ENCODE measurements around the gene CACNA1D.

Gene CACNA1D

GRCh38 chr3:53849916-53850315, 355.5 kb downstream of the CACNA1D start:
- TF ChIP-seq, protein P1, sequence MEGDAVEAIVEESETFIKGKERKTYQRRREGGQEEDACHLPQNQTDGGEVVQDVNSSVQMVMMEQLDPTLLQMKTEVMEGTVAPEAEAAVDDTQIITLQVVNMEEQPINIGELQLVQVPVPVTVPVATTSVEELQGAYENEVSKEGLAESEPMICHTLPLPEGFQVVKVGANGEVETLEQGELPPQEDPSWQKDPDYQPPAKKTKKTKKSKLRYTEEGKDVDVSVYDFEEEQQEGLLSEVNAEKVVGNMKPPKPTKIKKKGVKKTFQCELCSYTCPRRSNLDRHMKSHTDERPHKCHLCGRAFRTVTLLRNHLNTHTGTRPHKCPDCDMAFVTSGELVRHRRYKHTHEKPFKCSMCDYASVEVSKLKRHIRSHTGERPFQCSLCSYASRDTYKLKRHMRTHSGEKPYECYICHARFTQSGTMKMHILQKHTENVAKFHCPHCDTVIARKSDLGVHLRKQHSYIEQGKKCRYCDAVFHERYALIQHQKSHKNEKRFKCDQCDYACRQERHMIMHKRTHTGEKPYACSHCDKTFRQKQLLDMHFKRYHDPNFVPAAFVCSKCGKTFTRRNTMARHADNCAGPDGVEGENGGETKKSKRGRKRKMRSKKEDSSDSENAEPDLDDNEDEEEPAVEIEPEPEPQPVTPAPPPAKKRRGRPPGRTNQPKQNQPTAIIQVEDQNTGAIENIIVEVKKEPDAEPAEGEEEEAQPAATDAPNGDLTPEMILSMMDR (conservative IDR thresholded peaks at IDR 0.05) = no peak
- no peak for TF ChIP-seq ZFX (IDR thresholded peaks at IDR 0.05)

DNA sequence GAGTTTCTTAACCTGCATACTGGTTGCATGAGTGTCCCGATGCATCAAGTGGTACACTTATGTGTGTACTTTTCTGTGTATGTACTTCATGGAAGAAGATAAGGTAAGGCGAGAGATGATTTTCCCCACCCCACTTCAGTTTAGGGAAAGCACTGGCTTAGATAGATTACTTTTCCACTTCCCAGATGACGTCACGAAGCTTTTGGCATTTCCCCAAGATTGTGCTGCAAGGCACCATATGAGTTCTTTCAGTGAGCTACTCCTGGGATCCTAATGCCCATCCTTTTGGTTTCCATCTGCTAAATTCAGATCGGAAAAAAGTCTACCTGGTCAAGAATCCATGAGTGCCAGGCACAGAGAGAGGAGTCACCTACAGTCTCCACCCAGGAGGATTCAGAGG, 356.5 kb downstream of the CACNA1D start:
- no peak overlapping the region for H3K27ac ChIP-seq
- TF ChIP-seq, protein P1 (conservative IDR thresholded peaks at IDR 0.05) = no peak
- TF ChIP-seq ZFX (IDR thresholded peaks at IDR 0.05) = no peak

More at GRCh38 chr3:53849916-53850315, 355.5 kb downstream of the CACNA1D start:
- no peak overlapping the region for H3K27ac ChIP-seq

- TF ChIP-seq, protein P1 (conservative IDR thresholded peaks at IDR 0.05) = no peak
- TF ChIP-seq ZFX (IDR thresholded peaks at IDR 0.05) = no peak
- no peak overlapping the region for H3K27ac ChIP-seq
Observed at GRCh38 chr3:53856964-53857363, 362.6 kb downstream of the CACNA1D start.

DNA sequence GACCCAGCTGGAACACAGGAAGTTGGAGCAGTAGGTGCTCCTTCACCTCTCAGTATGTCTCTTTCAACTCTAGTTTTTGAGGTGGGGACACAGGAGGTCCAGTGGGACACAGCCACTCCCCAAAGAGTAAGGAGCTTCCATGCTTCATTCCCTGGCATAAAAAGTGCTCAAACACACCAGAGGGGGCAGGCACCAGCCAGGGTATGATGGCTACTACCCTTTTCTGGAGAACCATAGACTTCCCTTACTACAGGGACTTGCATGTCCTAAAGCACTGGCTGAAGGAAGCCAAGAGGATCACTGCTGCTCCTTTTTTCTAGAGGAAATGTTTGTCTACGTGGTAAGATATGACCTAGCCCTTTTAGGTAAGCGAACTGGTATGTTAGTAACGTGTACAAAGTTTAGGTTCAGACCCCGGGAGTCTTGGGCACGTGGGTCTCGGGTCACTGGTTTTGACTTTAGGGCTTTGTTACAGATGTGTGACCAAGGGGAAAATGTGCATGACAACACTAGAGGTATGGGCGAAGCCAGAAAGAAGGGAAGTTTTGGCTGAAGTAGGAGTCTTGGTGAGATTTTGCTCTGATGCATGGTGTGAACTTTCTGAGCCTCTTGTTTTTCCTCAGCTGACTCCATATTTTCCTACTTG, 363.8 kb downstream of the CACNA1D start:
- H3K27ac ChIP-seq = no peak overlapping the region
- TF ChIP-seq, protein P1 (conservative IDR thresholded peaks at IDR 0.05) = no peak
- TF ChIP-seq ZFX (IDR thresholded peaks at IDR 0.05) = no peak

DNA sequence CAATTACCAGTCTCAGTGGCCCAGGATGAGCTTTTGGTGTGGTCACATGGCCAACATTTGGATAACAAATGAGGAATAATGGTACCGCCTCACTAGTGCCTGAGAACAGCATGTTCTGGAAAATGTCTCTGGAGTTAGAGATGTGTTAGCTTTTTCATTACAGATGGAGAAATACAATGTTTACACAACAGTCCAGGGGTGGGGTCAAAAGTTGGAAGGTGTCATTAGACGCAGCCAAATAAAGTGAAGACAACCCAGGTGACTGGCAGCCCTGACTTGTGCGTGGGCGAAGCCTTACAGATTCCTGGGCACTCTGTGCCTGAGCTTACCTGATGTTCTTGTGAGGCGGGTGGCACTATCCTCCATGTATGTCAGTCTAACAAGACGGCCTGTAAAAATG, 364.8 kb downstream of the CACNA1D start:
- TF ChIP-seq, protein P1 (conservative IDR thresholded peaks at IDR 0.05) = no peak
- TF ChIP-seq ZFX (IDR thresholded peaks at IDR 0.05) = no peak
- H3K27ac ChIP-seq = no peak overlapping the region

GRCh38 chr3:53860196-53860595, 365.8 kb downstream of the CACNA1D start:
- TF ChIP-seq, protein P1 (conservative IDR thresholded peaks at IDR 0.05) = no peak
- TF ChIP-seq ZFX (IDR thresholded peaks at IDR 0.05) = no peak
- no peak overlapping the region for H3K27ac ChIP-seq

GRCh38 chr3:53862241-53862640, 367.8 kb downstream of the CACNA1D start:
- TF ChIP-seq ZFX (IDR thresholded peaks at IDR 0.05) = no peak
- H3K27ac ChIP-seq = no peak overlapping the region

GRCh38 chr3:53863145-53863544, 368.7 kb downstream of the CACNA1D start:
- TF ChIP-seq, protein P1 (conservative IDR thresholded peaks at IDR 0.05) = no peak
- no peak for TF ChIP-seq ZFX (IDR thresholded peaks at IDR 0.05)

More at GRCh38 chr3:53863145-53863544, 368.7 kb downstream of the CACNA1D start:
- no peak overlapping the region for H3K27ac ChIP-seq

Measured in C4-2B (cell line).